ENCODE measurements around the gene NEK10.

NEK10 gene

GRCh38 chr3:27114129-27114528 is 255.1 kb downstream of the NEK10 start:
- Mint-ChIP-seq H3K9me3 (no peaks in the 10 kb centered on the region), H3K27ac (no peak overlapping the region)
- TF ChIP-seq CTCF (IDR thresholded peaks at IDR 0.05) = no peak

GRCh38 chr3:27110020-27110419 is 259.2 kb downstream of the NEK10 start:
- DNase-seq = no peak
- no peaks in the 10 kb centered on the region for H3K36me3 Mint-ChIP-seq (ENCODE audit: low read depth)
- H3K27me3 Mint-ChIP-seq (ENCODE audit: low read depth, poor library complexity) = peaks cover 3% of the 10 kb centered on the region
- no peak overlapping the region for H3K27ac Mint-ChIP-seq
- no peak for TF ChIP-seq CTCF (IDR thresholded peaks at IDR 0.05)
- no peak overlapping the region for H3K4me3 Mint-ChIP-seq
- H3K4me1 Mint-ChIP-seq = peaks cover 13% of the 10 kb centered on the region
- no peaks in the 10 kb centered on the region for H3K9me3 Mint-ChIP-seq

More at GRCh38 chr3:27114129-27114528, 255.1 kb downstream of the NEK10 start:
- no peak for DNase-seq
- Mint-ChIP-seq H3K4me3 (no peak overlapping the region), H3K4me1 (no peaks in the 10 kb centered on the region), H3K27me3 (ENCODE audit: low read depth, poor library complexity) (no peaks in the 10 kb centered on the region), H3K36me3 (ENCODE audit: low read depth) (no peaks in the 10 kb centered on the region)

GRCh38 chr3:27108322-27108721 is 260.9 kb downstream of the NEK10 start:
- no peak overlapping the region for H3K27ac Mint-ChIP-seq
- H3K4me1 Mint-ChIP-seq = peaks cover 24% of the 10 kb centered on the region
- H3K4me3 Mint-ChIP-seq = no peak overlapping the region
- no peak for TF ChIP-seq CTCF (IDR thresholded peaks at IDR 0.05)
- no peaks in the 10 kb centered on the region for H3K36me3 Mint-ChIP-seq (ENCODE audit: low read depth)
- no peaks in the 10 kb centered on the region for H3K9me3 Mint-ChIP-seq
- peaks cover 3% of the 10 kb centered on the region for H3K27me3 Mint-ChIP-seq (ENCODE audit: low read depth, poor library complexity)
- DNase-seq = no peak

DNA sequence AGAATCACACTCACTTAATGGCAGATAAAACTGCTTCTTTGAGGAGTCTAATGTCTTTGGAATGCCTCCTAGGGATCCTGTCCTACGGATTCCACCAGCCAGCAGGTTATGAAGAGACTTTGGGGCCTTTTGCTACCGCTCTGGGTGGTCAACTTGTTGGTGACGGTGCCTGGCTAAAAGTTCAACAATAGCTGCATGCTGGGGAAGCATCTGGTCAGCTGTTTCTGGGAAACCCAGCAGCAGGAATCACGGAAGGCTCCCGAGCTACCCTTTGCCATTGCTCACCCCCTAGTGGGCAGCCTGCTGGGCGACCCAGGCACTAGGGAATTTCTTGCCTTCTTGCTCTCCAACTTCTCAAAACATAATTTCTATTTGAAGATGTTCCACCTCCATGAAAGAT is 263.3 kb downstream of the NEK10 start:
- peak; percentile 23 for DNase-seq
- H3K4me3 Mint-ChIP-seq = no peak overlapping the region
- no peak overlapping the region for H3K27ac Mint-ChIP-seq

GRCh38 chr3:27097182-27097581 is 272.0 kb downstream of the NEK10 start:
- Mint-ChIP-seq H3K4me3 (no peak overlapping the region), H3K36me3 (ENCODE audit: low read depth) (no peaks in the 10 kb centered on the region), H3K9me3 (peaks cover 4% of the 10 kb centered on the region), H3K27me3 (ENCODE audit: low read depth, poor library complexity) (peaks cover 7% of the 10 kb centered on the region), H3K27ac (no peak overlapping the region), H3K4me1 (peaks cover 3% of the 10 kb centered on the region)
- TF ChIP-seq CTCF (IDR thresholded peaks at IDR 0.05) = no peak
- DNase-seq = no peak

More for the DNA sequence above, 263.3 kb downstream of the NEK10 start:
- Mint-ChIP-seq H3K4me1 (peaks cover 24% of the 10 kb centered on the region), H3K36me3 (ENCODE audit: low read depth) (no peaks in the 10 kb centered on the region), H3K27me3 (ENCODE audit: low read depth, poor library complexity) (peaks cover 10% of the 10 kb centered on the region), H3K9me3 (no peaks in the 10 kb centered on the region)
- TF ChIP-seq CTCF (IDR thresholded peaks at IDR 0.05) = peak; percentile 32

DNA sequence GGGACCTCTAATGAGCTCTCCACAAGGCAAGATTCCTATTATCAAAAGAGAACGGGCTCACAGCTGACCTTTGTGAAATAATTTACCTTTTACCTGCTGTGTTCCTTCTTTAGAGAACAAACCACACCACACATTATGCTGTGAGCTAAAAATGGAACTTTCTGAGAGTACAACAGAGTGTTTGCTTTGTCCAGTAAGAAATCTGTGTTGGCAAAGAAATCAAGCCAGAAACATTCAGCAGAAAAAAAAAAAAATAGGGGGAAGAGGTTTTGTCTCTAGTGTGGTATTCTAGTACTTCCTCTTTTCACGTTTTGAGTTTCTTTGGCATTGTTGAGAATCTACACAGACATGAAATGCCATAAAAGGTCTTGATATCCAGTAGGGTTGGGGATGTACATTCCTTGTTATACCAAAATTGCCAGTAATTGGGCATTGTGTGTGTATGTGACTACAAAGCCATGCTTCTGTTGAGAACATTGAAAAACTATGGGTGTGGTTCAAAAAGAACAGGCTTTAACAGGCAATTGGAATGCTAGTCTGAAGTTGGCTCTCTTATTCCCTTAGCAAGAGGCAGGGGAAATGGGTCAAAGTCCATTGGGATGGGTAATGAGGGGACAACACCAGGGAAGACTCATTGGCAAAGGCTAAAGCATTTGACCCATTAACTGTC is 273.5 kb downstream of the NEK10 start:
- Mint-ChIP-seq H3K4me3 (no peak overlapping the region), H3K9me3 (peaks cover 10% of the 10 kb centered on the region), H3K27me3 (ENCODE audit: low read depth, poor library complexity) (no peaks in the 10 kb centered on the region), H3K36me3 (ENCODE audit: low read depth) (no peaks in the 10 kb centered on the region), H3K4me1 (peaks cover 4% of the 10 kb centered on the region), H3K27ac (no peak overlapping the region)
- DNase-seq = no peak
- TF ChIP-seq CTCF (IDR thresholded peaks at IDR 0.05) = no peak
